Activated CD8-positive, alpha-beta memory T cell treated with anti-CD3 and anti-CD28 coated beads, Interleukin-2, amount 50 U/mL, for 1 hour (primary cell): ENCODE results near the gene TIGD7.
"Not testable (repeated sequence)": the region's sequence is repeated elsewhere in the genome, so short reads cannot be mapped to it uniquely, and the experiment has no call there.

Experiments
- DNase-seq: peaks from one replicate; pipeline ENCODE4 v3.0.0-alpha.2; 2020; ENCODE audit errors: extremely low read depth

The TIGD7 gene

GRCh38 chr16:3282103-3282729 is 23.0 kb downstream of the TIGD7 start:
- DNase-seq, result no peak

- no peak for DNase-seq
These were observed 23.9 kb downstream of the TIGD7 start for GRCh38 chr16:3281222-3281820.

- no peak for DNase-seq
These were observed 28.6 kb downstream of the TIGD7 start for GRCh38 chr16:3276679-3277078.

GRCh38 chr16:3274947-3275346 is 30.3 kb downstream of the TIGD7 start:
- no peak for DNase-seq

- DNase-seq, result no peak
These were observed 30.7 kb downstream of the TIGD7 start for GRCh38 chr16:3274490-3274889.

- DNase-seq, result not testable (repeated sequence)
These were observed 33.9 kb downstream of the TIGD7 start for GRCh38 chr16:3271281-3271680.

GRCh38 chr16:3270718-3271117 is 34.5 kb downstream of the TIGD7 start:
- DNase-seq, result not testable (repeated sequence)

- DNase-seq, result no peak
These were observed 36.9 kb downstream of the TIGD7 start for GRCh38 chr16:3268294-3268693.

GRCh38 chr16:3266873-3267537 is 38.2 kb downstream of the TIGD7 start:
- no peak for DNase-seq

GRCh38 chr16:3264137-3265036 is 40.8 kb downstream of the TIGD7 start:
- DNase-seq, result peak; percentile 86

- DNase-seq, result no peak
These were observed 42.7 kb downstream of the TIGD7 start for GRCh38 chr16:3262517-3262916.

- DNase-seq, result no peak
These were observed 45.4 kb downstream of the TIGD7 start for GRCh38 chr16:3259836-3260235.

GRCh38 chr16:3256866-3257465 is 48.3 kb downstream of the TIGD7 start:
- DNase-seq, result no peak

GRCh38 chr16:3256146-3256865 is 48.9 kb downstream of the TIGD7 start, which contains the start of gene MEFV:
TSS of gene MEFV (minus strand) at chr16:3256633. CDS start at chr16:3256587, 46 bp downstream.
- DNase-seq, result no peak

GRCh38 chr16:3254309-3254708 is 50.9 kb downstream of the TIGD7 start:
- DNase-seq, result no peak

GRCh38 chr16:3252967-3253366 is 52.3 kb downstream of the TIGD7 start:
- DNase-seq, result no peak

GRCh38 chr16:3249451-3249850 is 55.8 kb downstream of the TIGD7 start:
- DNase-seq, result no peak

GRCh38 chr16:3249020-3249419 is 56.2 kb downstream of the TIGD7 start:
- no peak for DNase-seq
